ENCODE measurements around the gene CCDC50.

DNA sequence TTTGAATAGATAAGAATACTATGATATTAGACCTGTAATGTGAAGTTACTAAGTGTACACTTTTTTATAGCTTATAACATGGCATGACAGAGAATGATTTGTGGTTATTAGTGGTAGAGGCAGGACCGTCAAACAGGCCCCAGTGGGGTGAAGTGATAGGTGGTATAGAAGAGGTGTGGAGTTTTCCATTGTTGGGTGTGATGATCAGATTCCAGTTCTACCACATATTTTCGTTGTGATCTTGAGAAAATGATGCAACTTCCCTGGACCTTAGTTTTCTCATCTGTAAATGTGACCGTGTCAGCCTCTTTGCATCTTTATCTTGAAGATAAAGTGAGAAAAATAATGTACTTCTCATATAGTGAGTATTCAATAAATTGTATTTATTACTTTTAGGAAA, 31.4 kb downstream of the CCDC50 start:
- TF ChIP-seq, protein P1, sequence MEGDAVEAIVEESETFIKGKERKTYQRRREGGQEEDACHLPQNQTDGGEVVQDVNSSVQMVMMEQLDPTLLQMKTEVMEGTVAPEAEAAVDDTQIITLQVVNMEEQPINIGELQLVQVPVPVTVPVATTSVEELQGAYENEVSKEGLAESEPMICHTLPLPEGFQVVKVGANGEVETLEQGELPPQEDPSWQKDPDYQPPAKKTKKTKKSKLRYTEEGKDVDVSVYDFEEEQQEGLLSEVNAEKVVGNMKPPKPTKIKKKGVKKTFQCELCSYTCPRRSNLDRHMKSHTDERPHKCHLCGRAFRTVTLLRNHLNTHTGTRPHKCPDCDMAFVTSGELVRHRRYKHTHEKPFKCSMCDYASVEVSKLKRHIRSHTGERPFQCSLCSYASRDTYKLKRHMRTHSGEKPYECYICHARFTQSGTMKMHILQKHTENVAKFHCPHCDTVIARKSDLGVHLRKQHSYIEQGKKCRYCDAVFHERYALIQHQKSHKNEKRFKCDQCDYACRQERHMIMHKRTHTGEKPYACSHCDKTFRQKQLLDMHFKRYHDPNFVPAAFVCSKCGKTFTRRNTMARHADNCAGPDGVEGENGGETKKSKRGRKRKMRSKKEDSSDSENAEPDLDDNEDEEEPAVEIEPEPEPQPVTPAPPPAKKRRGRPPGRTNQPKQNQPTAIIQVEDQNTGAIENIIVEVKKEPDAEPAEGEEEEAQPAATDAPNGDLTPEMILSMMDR (conservative IDR thresholded peaks at IDR 0.05; ENCODE audit: low read length), result no peak
- TF ChIP-seq EZH2phosphoT487 (IDR thresholded peaks at IDR 0.05; ENCODE audit: borderline replicate concordance), result no peak

All from Loucy (cell line).